ENCODE data around the gene RAB38. TPM values are rescaled to one million over a fixed set of nuclear protein-coding genes. Genes with fewer than 3 reads are reported as not detected.

RAB38 gene
- total RNA-seq, 2 donors from 2014 or later, result 6.3 to 13.8 TPM

DNA sequence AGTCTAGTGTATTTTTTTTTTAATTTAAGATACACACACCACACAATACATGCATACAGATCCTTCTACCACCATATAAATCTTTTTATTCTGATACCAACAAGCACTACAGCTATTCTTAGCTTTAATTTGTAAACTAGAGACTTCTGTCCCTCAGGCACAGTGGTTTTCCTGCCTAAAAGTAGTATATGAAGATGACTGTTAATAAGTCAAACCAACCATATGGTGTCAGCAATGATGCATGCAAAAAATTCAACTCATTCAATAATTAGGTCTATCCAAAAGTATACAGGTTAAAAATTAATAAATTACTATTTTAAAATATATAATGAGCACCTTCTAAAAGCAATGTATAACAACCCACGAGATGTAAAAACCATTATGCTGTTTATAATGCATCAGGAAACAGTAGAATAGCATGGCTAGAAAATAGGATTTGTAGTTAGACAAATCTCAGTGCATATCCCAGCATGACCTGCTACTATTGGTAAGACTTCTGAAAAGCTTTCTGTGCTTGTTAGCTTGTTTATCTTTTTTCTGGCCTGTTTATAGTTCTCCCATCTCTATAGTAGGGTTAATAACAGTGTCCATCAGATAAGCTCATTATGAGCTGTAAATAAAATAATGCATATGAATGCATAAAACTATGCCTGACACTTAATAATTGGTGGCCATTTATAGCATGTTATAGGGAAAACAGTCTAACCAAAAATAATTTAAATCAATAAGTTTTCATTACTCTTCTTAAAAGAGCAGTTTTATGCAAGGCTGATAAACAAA is 10.2 kb downstream of the RAB38 start:
- peaks cover 39% of the 10 kb centered on the region for H3K27me3 Mint-ChIP-seq (ENCODE audit: low read depth)
- DNase-seq (no peak), ATAC-seq (replicated peaks in 1 of 2) (no peak)
- no peak overlapping the region for H3K27ac Mint-ChIP-seq
- H3K36me3 Mint-ChIP-seq (ENCODE audit: insufficient read depth in 2 of 2), result no peaks in the 10 kb centered on the region
- H3K9me3 Mint-ChIP-seq, result no peaks in the 10 kb centered on the region
- no peak overlapping the region for H3K4me3 Mint-ChIP-seq
- H3K4me1 Mint-ChIP-seq (ENCODE audit: low read depth), result no peaks in the 10 kb centered on the region

DNA sequence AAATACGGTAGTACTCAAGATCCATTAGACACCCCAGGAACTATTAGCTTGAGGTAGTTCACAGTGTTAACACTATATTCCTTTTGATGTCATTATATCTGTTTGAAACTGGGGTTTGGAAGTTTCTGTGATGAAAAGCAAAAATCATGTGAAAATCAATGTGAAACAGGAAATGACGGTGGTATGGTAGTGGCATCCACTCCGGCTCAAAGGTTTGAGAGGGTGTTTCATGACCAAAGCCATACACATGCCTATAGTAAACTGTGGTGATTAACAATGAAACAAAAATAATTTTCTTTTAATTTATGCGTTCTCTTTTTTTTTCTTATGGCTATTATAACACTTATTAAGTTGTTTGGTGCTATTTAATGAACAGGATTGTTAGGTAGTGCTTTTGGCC is 10.9 kb downstream of the RAB38 start:
- H3K9me3 Mint-ChIP-seq, result peaks cover 0 to 5% of the 10 kb centered on the region in 2 donors
- H3K27ac Mint-ChIP-seq, result no peak overlapping the region
- peaks cover 39% of the 10 kb centered on the region for H3K27me3 Mint-ChIP-seq (ENCODE audit: low read depth)
- peak; percentile 35 to 53 for ATAC-seq (replicated peaks in 1 of 2)
- H3K36me3 Mint-ChIP-seq (ENCODE audit: insufficient read depth in 2 of 2), result peaks cover 2% of the 10 kb centered on the region in 2 donors
- H3K4me1 Mint-ChIP-seq (ENCODE audit: low read depth), result no peaks in the 10 kb centered on the region
- no peak overlapping the region for H3K4me3 Mint-ChIP-seq
- DNase-seq, result no peak

DNA sequence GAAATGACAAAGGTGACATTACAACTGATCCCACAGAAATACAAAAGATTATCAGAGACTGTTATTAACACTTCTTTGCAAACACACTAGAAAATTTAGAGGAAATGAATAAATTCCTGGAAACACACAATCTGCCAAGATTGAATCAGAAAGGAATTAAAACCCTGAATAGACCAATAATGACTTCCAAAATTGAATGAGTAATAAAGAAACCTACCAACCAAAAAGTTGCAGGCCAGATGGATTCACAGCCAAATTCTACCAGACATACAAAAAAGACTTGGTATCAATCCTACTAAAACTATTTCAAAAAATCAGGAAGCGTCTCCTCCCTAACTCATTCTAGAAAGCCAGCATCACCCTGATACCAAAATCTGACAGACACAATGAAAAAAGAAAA is 17.2 kb downstream of the RAB38 start:
- Mint-ChIP-seq H3K4me3 (no peak overlapping the region), H3K4me1 (ENCODE audit: low read depth) (no peaks in the 10 kb centered on the region), H3K27me3 (ENCODE audit: low read depth) (peaks cover 46% of the 10 kb centered on the region), H3K9me3 (peaks cover 8 to 9% of the 10 kb centered on the region in 2 donors), H3K27ac (no peak overlapping the region), H3K36me3 (ENCODE audit: insufficient read depth in 2 of 2) (peaks cover 6 to 8% of the 10 kb centered on the region in 2 donors)
- DNase-seq (no peak), ATAC-seq (replicated peaks in 1 of 2) (no peak)

DNA sequence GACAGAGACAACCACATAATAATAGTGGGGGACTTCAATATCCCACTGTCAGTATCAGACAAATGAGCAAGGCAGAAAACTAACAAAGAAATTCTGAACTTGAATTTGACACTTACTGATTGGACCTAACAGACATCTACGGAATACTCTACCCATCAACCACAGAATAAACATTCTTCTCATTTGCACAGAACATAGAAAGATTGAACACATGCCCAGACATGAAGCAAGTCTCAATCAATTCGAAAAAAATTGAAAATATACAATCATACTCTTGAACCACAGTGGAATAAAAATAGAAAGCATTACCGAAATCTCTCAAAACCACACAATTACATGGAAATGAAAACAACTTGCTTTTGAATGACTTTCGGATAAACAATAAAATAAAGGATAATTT is 17.9 kb downstream of the RAB38 start:
- Mint-ChIP-seq H3K27ac (no peak overlapping the region), H3K27me3 (ENCODE audit: low read depth) (peaks cover 39% of the 10 kb centered on the region), H3K9me3 (peaks cover 8 to 9% of the 10 kb centered on the region in 2 donors), H3K4me3 (no peak overlapping the region), H3K4me1 (ENCODE audit: low read depth) (no peaks in the 10 kb centered on the region), H3K36me3 (ENCODE audit: insufficient read depth in 2 of 2) (peaks cover 6 to 8% of the 10 kb centered on the region in 2 donors)
- DNase-seq (no peak), ATAC-seq (replicated peaks in 1 of 2) (no peak)

DNA sequence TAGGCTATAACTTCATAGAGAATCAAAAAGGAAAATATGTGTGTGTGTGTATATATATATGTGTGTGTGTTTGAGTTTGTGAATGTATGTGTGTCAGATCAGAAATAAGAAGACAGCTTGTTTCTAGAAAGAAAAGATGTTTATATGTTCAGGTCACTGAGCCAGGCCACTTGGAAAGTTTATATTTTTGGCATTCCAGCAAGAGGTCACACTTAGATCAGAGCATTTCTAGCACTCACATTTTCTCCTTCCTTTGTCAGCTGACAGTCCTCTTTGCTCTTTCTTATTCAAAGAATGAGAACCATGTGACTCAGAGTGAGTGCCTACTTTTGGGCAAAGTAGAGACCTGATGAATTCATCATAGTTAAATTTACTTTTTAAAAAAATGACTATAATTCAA is 22.9 kb downstream of the RAB38 start:
- H3K36me3 Mint-ChIP-seq (ENCODE audit: insufficient read depth in 2 of 2), result peaks cover 3 to 4% of the 10 kb centered on the region in 2 donors
- H3K4me3 Mint-ChIP-seq, result no peak overlapping the region
- DNase-seq (no peak), ATAC-seq (replicated peaks in 1 of 2) (no peak)
- H3K4me1 Mint-ChIP-seq (ENCODE audit: low read depth), result no peaks in the 10 kb centered on the region
- H3K27me3 Mint-ChIP-seq (ENCODE audit: low read depth), result peaks cover 14% of the 10 kb centered on the region
- peak overlapping the region; percentile 11 for H3K27ac Mint-ChIP-seq
- peaks cover 1 to 3% of the 10 kb centered on the region in 2 donors for H3K9me3 Mint-ChIP-seq

DNA sequence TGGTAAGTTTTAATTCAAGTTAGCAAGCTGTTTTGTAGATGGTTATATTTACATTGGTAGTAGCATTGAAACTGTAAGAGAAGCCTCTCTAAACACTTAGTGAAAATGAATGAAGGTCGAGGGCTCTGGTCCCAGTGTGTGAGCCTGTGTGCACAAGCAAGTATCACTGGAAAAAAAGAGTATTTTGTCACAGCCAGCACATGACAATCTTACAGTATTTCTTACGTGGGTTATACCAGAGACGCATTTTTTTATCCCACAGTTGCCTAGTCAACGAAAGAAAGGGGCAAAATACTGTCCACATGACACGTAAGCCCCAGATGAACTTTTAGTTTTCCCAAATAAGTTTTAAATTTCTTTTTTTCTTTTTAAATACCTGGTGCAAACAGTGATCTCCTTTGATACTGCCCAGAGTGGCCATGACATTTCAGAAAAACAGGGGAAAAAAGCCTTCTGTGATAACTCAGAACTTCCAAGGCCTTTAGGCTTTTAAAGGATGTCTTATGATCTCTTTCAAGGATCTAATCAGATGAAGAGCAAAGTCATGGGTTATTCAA is 23.5 kb downstream of the RAB38 start:
- no peaks in the 10 kb centered on the region for H3K4me1 Mint-ChIP-seq (ENCODE audit: low read depth)
- peaks cover 1 to 3% of the 10 kb centered on the region in 2 donors for H3K9me3 Mint-ChIP-seq
- no peak overlapping the region for H3K4me3 Mint-ChIP-seq
- peaks cover 3 to 4% of the 10 kb centered on the region in 2 donors for H3K36me3 Mint-ChIP-seq (ENCODE audit: insufficient read depth in 2 of 2)
- H3K27me3 Mint-ChIP-seq (ENCODE audit: low read depth), result peaks cover 10% of the 10 kb centered on the region
- DNase-seq, result no peak
- no peak overlapping the region for H3K27ac Mint-ChIP-seq
- no peak for ATAC-seq (replicated peaks in 1 of 2)

DNA sequence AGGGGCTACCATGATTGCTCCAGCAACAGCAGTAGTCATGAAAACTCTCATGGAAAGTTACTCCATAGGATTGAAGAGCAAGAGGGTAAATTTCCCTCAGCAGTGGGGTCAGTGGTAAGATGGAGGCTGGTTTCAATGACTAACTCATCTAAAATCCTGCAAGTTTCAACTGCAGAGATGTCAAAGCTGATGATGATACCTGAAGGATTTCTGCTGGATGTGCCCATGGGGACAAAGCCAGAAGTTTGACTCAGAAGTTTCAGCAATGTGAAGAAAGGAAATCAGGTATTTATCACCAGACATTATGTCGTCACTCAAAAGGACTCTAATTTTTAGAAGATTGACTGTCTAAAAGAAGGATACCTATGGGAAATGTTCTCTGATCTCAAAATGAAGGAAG is 29.1 kb downstream of the RAB38 start:
- no peak for ATAC-seq (replicated peaks in 1 of 2)
- H3K27ac Mint-ChIP-seq, result no peak overlapping the region
- no peak overlapping the region for H3K4me3 Mint-ChIP-seq
- H3K36me3 Mint-ChIP-seq (ENCODE audit: insufficient read depth in 2 of 2), result no peaks in the 10 kb centered on the region
- H3K27me3 Mint-ChIP-seq (ENCODE audit: low read depth), result no peaks in the 10 kb centered on the region
- no peaks in the 10 kb centered on the region for H3K9me3 Mint-ChIP-seq
- no peaks in the 10 kb centered on the region for H3K4me1 Mint-ChIP-seq (ENCODE audit: low read depth)
- no peak for DNase-seq

DNA sequence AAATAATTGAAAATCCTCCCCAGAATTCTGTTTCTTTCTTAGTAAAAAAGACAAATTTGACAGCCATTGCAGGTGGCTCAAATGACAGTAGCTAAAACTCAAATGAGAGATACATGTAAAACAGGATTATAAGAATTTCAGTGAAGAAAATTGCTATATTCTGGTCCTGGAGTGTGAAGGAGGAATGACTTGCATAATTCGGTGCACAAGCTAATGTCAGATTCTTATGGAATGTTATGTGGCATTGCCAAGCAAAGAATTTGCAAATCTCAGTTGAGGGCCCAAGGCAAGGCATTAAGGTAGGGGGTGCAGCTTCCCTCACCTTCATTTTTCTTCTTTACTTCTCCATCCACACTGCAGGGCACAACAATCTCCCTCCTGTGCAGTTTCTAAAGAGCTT is 35.4 kb downstream of the RAB38 start:
- Mint-ChIP-seq H3K4me1 (ENCODE audit: low read depth) (no peaks in the 10 kb centered on the region), H3K9me3 (no peaks in the 10 kb centered on the region), H3K27me3 (ENCODE audit: low read depth) (no peaks in the 10 kb centered on the region), H3K4me3 (no peak overlapping the region), H3K27ac (no peak overlapping the region), H3K36me3 (ENCODE audit: insufficient read depth in 2 of 2) (no peaks in the 10 kb centered on the region)
- DNase-seq (no peak), ATAC-seq (replicated peaks in 1 of 2) (no peak)

DNA sequence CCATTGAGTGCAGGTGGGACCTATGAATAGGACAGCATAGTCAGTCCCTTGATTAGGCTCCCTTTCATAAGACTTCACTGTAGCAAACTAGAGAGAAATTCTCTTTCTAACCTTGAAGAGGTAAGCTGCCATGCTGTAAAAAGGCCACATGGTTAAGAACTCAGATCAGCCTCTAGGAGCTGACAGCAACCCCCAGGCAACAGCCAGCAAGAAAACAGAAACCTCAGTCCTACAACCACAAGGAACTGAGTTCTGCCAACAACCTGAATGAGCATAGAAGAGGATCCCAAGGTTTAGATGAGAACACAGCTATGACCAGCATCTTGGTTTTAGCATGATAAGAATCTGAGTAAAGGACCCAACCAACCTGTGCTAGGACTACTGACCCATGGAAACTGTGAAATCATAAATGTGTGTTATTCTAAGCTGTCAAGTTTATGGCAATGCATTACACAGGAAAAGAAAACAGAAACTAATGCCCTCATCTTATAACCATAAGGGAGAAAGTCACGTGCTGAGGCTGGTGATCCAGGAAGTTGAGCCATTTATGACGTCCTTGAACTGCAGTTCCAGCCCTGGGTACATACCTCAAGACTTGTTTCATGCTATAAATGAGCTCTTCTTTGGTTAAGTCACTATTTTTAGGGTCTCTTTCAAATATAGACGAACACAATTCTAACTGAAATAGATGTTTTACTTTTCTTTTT is 43.3 kb downstream of the RAB38 start:
- no peaks in the 10 kb centered on the region for H3K36me3 Mint-ChIP-seq (ENCODE audit: insufficient read depth in 2 of 2)
- H3K4me3 Mint-ChIP-seq, result no peak overlapping the region
- H3K4me1 Mint-ChIP-seq (ENCODE audit: low read depth), result no peaks in the 10 kb centered on the region
- H3K27me3 Mint-ChIP-seq (ENCODE audit: low read depth), result peaks cover 5% of the 10 kb centered on the region
- ATAC-seq (replicated peaks in 1 of 2) (peak in 1 of 2 donors; percentile 35), DNase-seq (no peak)
- no peaks in the 10 kb centered on the region for H3K9me3 Mint-ChIP-seq
- no peak overlapping the region for H3K27ac Mint-ChIP-seq

DNA sequence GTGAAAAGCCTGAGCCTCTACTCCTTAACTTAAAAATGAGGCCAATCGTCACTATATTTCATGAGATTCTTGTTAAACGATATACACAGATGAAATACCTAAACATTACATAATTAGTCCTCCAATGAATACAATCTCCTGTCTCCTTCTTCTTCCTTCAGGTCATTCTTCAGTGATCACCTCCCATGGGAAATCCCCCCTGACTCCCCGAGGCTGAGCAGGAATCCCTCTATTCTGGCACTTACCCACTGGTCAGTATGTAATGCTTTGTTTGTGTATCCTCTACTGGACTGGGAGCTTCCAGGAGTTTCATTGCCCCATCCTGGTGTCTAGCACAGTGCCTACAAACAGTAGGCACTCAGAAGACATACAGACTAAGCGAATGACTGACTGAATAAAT is 52.3 kb downstream of the RAB38 start:
- Mint-ChIP-seq H3K27ac (no peak overlapping the region), H3K4me3 (no peak overlapping the region), H3K9me3 (no peaks in the 10 kb centered on the region)

DNA sequence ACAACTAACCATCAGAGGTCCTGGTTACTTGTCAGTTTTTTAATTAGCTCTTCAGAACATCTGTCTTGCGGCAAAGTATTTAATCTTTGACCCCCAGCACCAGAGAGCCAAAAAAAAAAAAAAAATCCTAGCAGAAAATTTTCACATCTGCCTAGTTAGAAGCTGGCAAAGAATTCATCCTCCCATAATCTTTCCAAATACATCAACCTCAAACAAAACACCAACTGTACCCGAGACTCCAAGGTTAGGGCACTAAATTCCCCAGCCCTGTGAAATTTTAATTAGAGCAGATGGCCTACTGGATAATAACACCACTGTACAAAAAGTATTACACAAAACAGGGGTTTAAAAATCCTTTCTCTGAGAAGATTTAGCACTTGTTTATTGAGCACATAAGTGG is 55.7 kb downstream of the RAB38 start:
- H3K36me3 Mint-ChIP-seq (ENCODE audit: insufficient read depth in 2 of 2), result no peaks in the 10 kb centered on the region
- H3K4me1 Mint-ChIP-seq (ENCODE audit: low read depth), result no peaks in the 10 kb centered on the region
- H3K27ac Mint-ChIP-seq, result no peak overlapping the region
- DNase-seq, result no peak
- H3K27me3 Mint-ChIP-seq (ENCODE audit: low read depth), result no peaks in the 10 kb centered on the region
- no peak overlapping the region for H3K4me3 Mint-ChIP-seq
- H3K9me3 Mint-ChIP-seq, result no peaks in the 10 kb centered on the region
- ATAC-seq (replicated peaks in 1 of 2), result no peak

More for the DNA sequence above, 52.3 kb downstream of the RAB38 start:
- H3K4me1 Mint-ChIP-seq (ENCODE audit: low read depth), result no peaks in the 10 kb centered on the region
- ATAC-seq (replicated peaks in 1 of 2) (no peak), DNase-seq (no peak)
- H3K27me3 Mint-ChIP-seq (ENCODE audit: low read depth), result peaks cover 5% of the 10 kb centered on the region
- peaks cover 0 to 2% of the 10 kb centered on the region in 2 donors for H3K36me3 Mint-ChIP-seq (ENCODE audit: insufficient read depth in 2 of 2)

DNA sequence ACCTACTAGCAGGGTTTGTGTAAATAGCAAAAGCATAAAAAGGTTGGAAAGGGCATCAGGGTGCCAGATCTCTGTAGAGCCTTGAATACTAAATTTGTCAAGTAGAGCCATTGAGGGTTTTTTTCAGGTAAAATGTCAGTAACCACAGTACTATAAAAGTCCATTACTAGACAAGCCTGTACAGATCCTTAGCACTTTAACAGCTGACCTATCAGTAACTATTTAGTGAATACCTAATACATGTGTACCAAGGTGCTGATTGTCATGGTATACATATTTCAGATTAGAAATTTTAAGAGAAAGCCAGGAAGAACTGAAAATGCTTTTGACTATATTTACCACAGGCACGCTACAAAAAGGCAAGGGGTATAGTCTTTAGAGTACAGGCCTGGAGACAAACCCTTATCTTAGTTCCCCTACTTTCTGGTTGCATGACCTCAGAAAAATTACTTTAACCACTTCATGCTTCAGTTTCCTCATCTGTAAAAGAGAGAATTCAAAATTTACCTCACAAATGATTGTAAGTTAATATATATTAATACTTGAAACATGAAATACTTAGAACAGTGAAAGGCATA is 57.9 kb downstream of the RAB38 start:
- DNase-seq (no peak), ATAC-seq (replicated peaks in 1 of 2) (no peak)
- Mint-ChIP-seq H3K27ac (no peak overlapping the region), H3K4me3 (no peak overlapping the region), H3K9me3 (no peaks in the 10 kb centered on the region), H3K4me1 (ENCODE audit: low read depth) (no peaks in the 10 kb centered on the region), H3K36me3 (ENCODE audit: insufficient read depth in 2 of 2) (no peaks in the 10 kb centered on the region), H3K27me3 (ENCODE audit: low read depth) (no peaks in the 10 kb centered on the region)
